VCaP (cell line): ENCODE results near the gene KPNA6.
"Not testable (repeated sequence)": the region's sequence is repeated elsewhere in the genome, so short reads cannot be mapped to it uniquely, and the experiment has no call there.

Experiments
- H3K27ac ChIP-seq: fragments of 450-650 bp; 2 replicates; pipeline ENCODE4 v1.5.1; 2017
- CTCF ChIP-seq: fragments of 450-650 bp; conservative IDR thresholded peaks from 2 replicates; pipeline ENCODE4 v1.5.1; 2017; ENCODE audit warnings: mild to moderate bottlenecking, moderate library complexity

Gene KPNA6

DNA sequence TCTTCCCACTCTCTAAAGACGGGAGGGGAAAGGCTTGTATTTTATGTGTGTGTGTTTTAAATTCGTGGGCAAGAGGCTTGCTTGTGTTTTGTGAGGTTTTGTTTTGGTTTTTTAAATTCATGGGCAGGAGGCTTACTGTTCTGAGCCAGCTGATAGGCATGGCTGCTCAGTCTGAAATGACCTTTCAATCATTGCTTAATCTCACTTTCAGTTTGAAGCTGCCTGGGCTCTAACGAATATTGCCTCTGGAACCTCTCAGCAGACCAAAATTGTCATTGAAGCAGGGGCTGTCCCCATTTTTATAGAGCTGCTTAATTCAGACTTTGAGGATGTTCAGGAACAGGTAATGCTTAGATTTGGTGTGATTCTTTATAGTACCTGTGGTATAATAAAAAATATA is 51.3 kb downstream of the KPNA6 start:
- H3K27ac ChIP-seq, result no peak overlapping the region
- no peak for TF ChIP-seq CTCF

GRCh38 chr1:32163405-32163804 is 55.5 kb downstream of the KPNA6 start:
- TF ChIP-seq CTCF, result no peak
- no peak overlapping the region for H3K27ac ChIP-seq

DNA sequence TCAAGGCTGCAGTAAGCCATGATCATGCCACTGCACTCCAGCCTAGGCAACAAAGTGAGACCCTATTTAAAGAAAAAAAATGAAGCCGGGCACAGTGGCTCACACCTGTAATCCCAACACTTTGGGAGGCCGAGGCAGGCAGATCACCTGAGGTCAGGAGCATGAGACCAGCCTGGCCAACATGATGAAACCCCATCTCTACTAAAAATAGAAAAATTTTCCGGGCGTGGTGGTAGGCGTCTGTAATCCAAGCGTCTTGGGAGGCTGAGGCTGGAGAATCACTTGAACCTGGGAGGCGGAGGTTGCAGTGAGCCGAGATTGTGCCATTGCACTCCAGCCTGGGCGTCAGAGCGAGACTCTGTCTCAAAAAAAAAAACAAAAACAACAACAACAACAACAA is 57.8 kb downstream of the KPNA6 start:
- H3K27ac ChIP-seq, result not testable (repeated sequence)

GRCh38 chr1:32170991-32171390 is 63.1 kb downstream of the KPNA6 start:
- no peak for TF ChIP-seq CTCF
- no peak overlapping the region for H3K27ac ChIP-seq

GRCh38 chr1:32172621-32173245 is 64.9 kb downstream of the KPNA6 start:
- no peak overlapping the region for H3K27ac ChIP-seq
- TF ChIP-seq CTCF, result no peak

DNA sequence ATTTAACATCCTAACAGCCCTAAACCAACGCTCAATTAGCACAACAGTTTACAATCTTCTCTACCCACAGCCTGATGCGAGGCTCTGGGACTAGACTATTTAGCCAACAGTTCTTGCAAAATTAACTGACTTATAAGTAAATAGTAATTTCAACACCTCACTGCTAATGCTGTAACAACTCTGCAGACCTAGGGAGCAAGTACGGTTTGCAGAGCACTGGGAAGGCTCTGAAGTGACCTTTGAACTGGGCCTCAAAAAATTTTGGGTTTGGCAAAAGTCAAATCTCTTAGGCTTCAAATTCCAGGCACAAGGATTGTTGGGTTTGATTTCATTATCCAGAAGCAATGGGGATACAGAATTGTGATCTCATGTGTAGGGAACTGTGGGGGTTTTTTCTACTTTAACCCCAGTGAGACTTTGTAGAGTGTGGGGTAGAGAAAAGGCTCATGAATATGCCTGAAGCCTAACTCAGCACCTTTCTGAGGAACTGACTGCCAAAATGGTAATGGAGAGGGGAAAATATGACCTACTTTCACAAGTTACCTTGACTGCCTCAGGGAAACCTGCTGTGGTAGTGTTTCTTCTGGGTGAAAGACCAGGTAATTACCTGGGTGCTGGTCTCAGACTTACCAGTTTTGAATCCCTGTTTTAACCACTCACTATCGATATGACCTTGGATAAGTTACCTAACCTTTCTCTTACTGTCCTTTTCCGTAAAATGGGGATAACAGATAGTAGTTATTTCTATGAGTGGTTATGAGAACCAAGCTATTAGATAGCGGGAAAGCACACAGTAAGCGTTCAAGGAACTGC is 70.7 kb downstream of the KPNA6 start:
- no peak for TF ChIP-seq CTCF
- H3K27ac ChIP-seq, result peak overlapping the region; percentile 91

DNA sequence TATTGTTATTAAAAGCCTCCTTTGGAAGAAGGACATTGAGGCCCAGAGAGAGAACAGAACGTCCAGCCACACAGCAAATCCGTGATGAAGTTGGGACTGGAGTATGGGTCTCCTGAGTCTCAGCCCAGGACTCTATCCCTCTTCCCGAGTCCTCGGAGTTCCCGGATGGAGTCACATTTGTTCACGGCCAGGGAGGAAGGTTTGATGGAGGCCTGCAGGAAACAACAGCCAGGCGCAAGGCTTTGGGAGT is 71.3 kb downstream of the KPNA6 start:
- TF ChIP-seq CTCF, result no peak
- peak overlapping the region; percentile 91 for H3K27ac ChIP-seq

- no peak for TF ChIP-seq CTCF
Observed at GRCh38 chr1:32179443-32180185, 71.8 kb downstream of the KPNA6 start, which contains the start of gene TXLNA. Gene TXLNA, plus strand, starts transcription at chr1:32179675. Its CDS starts 671 bp downstream, at chr1:32180346.

More at GRCh38 chr1:32179443-32180185, 71.8 kb downstream of the KPNA6 start, which contains the start of gene TXLNA:
- H3K27ac ChIP-seq, result peak within 1 kb of the TSS; percentile 91
